Hematopoietic multipotent progenitor cell treated with erythropoietin and hydrocortisone succinate and interleukin-3 and kit ligand, for 8 days (in vitro differentiated cells): ENCODE measurements around the gene PVALB.

ENCODE experiments used
- DNase-seq: peaks from one replicate; pipeline ENCODE4 v3.0.0-alpha.2; 2015

PVALB gene

GRCh38 chr22:36770513-36771231 is 46.2 kb downstream of the PVALB start:
- DNase-seq: no peak

- no peak for DNase-seq
Observed at GRCh38 chr22:36769541-36770512, 47.0 kb downstream of the PVALB start.

GRCh38 chr22:36768616-36769015 is 48.2 kb downstream of the PVALB start:
- DNase-seq: no peak

- DNase-seq: no peak
Observed at GRCh38 chr22:36768141-36768540, 48.7 kb downstream of the PVALB start.

GRCh38 chr22:36767035-36767775 is 49.6 kb downstream of the PVALB start:
- no peak for DNase-seq

GRCh38 chr22:36765943-36766450 is 50.8 kb downstream of the PVALB start:
- no peak for DNase-seq

GRCh38 chr22:36765131-36765942 is 51.5 kb downstream of the PVALB start:
- DNase-seq: no peak

- no peak for DNase-seq
Observed at GRCh38 chr22:36764641-36765040, 52.2 kb downstream of the PVALB start.

GRCh38 chr22:36764060-36764459 is 52.8 kb downstream of the PVALB start:
- DNase-seq: no peak

- no peak for DNase-seq
Observed at GRCh38 chr22:36763576-36763975, 53.3 kb downstream of the PVALB start.

- DNase-seq: no peak
Observed at GRCh38 chr22:36762687-36763260, 54.1 kb downstream of the PVALB start.

- no peak for DNase-seq
Observed at GRCh38 chr22:36761553-36762240, 55.1 kb downstream of the PVALB start.

- DNase-seq: no peak
Observed at GRCh38 chr22:36760786-36761185, 56.0 kb downstream of the PVALB start.

GRCh38 chr22:36759481-36760159 is 57.2 kb downstream of the PVALB start:
- DNase-seq: no peak

- DNase-seq: no peak
Observed at GRCh38 chr22:36758792-36759271, 58.0 kb downstream of the PVALB start.

GRCh38 chr22:36757668-36758211 is 59.1 kb downstream of the PVALB start:
- DNase-seq: peak; percentile 80

GRCh38 chr22:36756746-36757655 is 59.8 kb downstream of the PVALB start:
- DNase-seq: no peak

- no peak for DNase-seq
Observed at GRCh38 chr22:36756031-36756430, 60.8 kb downstream of the PVALB start.

GRCh38 chr22:36755316-36755715 is 61.5 kb downstream of the PVALB start:
- DNase-seq: no peak
